GM19324 (cell line): ENCODE results near the gene DNAJA4.

Experiments
- ATAC-seq: cut with Tn5 transposase; IDR thresholded peaks from one replicate; pipeline ENCODE4 v1.9.1; 2021; ENCODE audit warnings: mild to moderate bottlenecking, moderate library complexity; ENCODE audit not compliant: unreplicated experiment, low FRiP score

The DNAJA4 gene

GRCh38 chr15:78264304-78265136 lies at the start of gene DNAJA4:
DNAJA4 (plus strand) TSS chr15:78264562; CDS start chr15:78264764, 202 bp downstream.
- ATAC-seq = no peak

GRCh38 chr15:78216276-78217104 lies 47.9 kb upstream of the DNAJA4 start:
- ATAC-seq = no peak

DNA sequence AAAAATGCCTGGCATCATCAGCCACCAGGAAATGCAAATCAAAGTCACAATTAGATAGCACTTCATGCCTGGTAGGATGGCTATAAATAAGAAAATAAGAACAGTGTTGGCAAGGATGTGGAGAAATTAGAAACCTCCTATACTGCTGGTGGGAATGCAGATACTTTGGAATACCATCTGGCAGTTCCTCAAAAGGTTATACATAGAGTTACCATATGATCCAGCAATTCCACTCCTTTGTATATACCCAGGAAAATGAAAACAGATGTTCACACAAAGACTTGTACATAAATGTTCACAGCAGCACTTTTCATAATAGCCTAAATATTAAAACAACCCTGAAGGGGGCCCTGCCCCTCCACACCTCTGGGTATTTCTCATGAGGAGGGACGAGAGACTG lies 43.6 kb upstream of the DNAJA4 start:
- ATAC-seq = no peak

- no peak for ATAC-seq
These were observed 41.5 kb upstream of the DNAJA4 start for GRCh38 chr15:78222745-78223395.

DNA sequence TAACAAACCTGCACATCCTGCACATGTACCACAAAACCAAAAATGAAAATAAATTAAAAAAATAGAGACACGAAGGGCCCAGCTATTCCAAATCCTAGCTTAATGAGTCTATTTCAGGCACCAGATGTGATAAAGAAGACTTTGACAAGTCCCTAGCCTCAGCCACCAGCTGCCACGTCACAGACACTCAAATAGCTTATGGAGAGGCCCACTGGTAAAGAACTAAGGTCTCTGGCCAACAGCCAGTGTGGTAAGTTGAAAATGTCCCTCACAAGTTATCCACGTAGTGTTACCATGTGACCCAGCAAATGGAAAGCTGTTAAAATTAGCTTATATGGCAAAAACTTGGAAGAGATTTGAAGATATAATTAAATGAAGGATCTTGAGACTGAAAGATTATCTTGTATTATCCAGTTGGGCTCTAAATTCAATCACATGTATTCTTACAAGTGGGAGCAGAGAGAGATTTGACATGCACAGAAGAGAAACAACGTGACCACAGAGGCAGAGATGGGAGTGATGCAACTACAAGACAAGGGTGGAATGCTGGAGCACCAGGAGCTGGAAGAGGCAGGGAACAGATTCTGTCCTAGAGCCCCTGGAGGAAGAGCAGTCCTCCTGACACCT lies 40.9 kb upstream of the DNAJA4 start:
- no peak for ATAC-seq

DNA sequence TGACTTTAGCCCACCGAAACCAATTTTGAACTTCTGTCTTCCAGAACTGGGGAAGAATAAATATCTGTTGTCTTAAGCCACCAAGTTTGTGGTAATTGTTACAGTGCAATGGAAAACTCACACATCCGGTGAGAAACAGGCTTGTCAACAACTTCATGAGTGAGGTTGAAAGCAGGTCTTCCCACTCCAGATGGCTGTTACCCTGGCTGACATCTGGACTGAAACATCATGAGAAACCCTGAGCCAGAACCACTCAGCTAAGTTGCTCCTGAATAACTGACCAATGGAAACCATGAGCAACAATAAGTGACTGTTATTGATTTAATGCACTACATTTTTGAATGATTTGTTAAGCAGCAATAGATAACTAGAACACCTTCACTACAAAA lies 40.3 kb upstream of the DNAJA4 start:
- no peak for ATAC-seq

DNA sequence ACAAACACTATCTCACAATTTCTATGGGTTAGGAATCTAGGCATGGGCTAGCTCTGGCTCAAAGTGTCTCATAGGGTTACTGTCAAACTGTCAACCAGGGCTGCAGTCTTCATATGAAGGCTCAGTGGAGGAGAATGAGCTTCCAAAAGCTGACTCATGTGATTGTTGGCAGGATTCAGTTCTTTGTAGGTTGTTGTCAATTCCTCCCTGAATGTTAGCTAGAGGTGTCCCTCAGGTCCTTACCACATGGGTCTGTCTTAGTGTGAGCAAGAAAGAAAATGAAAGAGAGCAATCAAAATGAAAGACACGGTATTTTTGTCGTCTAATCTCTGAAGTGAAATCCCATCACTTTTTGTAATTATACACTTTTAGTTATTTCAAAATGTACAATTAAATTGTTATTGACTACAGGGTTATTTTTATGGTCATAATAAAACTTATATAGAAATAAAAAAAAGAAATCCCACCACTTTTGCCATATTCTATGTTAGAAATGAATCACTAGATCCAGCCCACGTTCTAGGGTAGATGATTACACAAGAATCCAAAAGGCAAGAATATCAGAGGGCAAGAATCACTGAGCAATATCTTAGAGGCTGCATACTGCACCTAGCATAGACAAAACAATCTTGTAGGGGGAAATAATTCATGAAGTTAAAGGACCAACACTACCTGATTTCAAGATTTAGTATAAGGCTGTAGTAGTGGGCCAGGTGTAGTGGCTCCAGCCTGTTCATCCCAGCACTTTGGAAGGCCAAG lies 38.4 kb upstream of the DNAJA4 start:
- no peak for ATAC-seq

- no peak for ATAC-seq
These were observed 35.9 kb upstream of the DNAJA4 start for GRCh38 chr15:78228356-78228996.

DNA sequence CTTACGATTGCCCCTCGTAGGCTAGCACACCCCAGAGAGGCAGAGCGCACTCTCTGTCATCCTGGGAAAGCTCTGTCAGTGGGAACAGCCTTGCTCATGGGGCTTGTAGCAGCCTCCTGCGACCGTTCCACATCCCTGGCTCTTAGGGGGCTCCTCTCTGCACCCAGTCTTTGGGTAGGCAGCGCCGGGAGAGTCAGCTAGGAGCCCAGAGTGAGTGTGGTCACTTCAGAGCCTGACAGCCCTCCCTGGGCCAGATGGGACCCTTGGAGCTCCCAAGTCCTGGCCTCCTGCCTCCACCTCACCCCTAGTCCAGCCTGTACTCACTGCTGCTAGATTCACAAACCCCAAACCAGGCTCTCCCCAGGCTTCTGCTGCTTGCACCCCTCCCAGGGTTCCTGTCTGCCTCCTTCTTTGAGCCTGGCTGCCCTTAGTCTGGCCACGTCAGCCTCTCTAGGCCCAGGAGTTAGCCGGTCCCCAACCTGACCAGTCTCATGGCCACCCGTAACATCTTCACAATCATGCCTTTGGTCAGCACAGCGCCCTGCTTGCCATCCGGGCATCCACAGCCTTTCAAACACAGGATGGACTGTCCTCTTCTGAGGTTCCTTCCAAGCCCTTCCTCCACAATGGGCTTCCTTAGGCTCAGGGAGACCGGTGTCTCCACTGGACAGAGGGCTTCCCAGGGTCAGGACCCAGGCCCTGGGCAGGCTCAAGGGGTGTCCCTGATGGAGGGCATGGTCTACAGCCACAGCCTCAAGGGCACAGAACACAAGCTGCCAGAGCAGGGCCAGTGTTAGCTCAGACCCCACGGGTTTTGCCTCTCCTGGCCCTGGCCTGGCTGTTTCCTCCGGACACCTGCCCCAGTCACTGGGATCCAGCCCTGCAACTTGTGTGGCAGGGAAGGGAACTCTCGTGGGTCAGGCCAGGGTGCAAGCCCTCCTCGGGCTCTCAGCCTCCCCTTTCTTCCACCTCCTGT lies 34.6 kb upstream of the DNAJA4 start:
- ATAC-seq = no peak

- no peak for ATAC-seq
These were observed 31.4 kb upstream of the DNAJA4 start for GRCh38 chr15:78232951-78233350.

DNA sequence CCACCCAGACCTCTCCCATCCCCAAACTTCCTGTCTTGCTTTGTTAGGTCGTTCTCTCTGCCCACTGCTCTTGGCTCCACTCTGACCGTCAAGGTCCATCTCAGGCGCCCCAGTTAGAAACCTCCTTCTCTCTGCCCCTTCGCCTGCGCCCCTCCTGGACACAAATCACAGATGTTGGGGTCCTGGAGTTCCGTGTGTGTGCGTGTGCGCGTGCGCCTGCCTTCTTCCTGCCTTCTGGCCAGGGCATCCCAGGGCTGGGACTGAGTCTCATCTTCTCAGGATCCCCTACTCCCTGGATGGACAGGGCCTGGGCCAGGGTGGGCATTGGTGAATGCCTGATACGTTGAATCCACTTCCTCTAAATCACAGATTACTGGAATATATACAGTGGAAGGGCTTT lies 30.9 kb upstream of the DNAJA4 start:
- ATAC-seq = no peak

- ATAC-seq = no peak
These were observed 29.8 kb upstream of the DNAJA4 start, which contains the start of gene ACSBG1 for GRCh38 chr15:78234515-78235040. ACSBG1 (minus strand) TSS chr15:78234565; CDS start chr15:78234501, 64 bp downstream.

DNA sequence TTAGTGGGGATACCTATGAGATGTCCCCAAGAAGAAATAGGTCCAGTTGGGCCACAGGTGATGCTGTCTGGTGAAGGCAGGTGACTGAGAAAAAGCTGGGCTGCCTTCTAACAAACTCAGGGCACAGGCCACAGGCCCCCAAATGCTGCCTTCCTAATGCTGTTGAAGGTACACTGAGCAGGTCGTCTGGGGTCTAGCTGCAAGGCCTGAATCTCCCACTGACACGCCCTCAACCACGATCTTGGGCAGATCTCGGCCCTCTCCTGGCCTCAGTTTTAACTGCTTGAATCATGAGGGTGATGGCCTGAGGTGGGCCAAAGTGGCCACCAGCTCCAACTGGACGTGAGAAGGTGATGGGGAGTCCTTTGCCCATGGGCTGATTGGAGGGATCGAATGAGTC lies 27.9 kb upstream of the DNAJA4 start:
- ATAC-seq = no peak

DNA sequence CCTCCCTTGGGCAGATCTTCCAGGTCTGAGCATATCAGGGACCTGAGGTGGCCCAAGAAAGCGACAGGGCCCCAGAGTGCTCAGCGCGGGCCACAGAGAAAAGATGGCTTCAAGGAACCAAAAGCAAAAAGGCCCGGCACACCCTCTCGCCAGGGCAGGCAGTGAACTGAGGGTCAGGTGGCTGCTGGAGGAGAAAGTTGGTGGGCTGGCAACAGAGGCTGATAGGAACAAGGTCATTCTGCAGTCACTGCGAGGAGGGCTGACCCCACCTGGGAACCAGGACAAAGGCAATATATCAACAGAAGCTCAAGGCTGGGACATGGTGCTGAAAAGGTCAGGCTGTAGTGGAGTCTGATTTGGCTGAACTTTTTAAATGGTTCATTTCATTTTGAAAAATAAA lies 27.2 kb upstream of the DNAJA4 start:
- ATAC-seq = no peak

- ATAC-seq = no peak
These were observed 24.6 kb upstream of the DNAJA4 start for GRCh38 chr15:78239811-78240210.

- ATAC-seq = no peak
These were observed 23.3 kb upstream of the DNAJA4 start for GRCh38 chr15:78241017-78241416.

DNA sequence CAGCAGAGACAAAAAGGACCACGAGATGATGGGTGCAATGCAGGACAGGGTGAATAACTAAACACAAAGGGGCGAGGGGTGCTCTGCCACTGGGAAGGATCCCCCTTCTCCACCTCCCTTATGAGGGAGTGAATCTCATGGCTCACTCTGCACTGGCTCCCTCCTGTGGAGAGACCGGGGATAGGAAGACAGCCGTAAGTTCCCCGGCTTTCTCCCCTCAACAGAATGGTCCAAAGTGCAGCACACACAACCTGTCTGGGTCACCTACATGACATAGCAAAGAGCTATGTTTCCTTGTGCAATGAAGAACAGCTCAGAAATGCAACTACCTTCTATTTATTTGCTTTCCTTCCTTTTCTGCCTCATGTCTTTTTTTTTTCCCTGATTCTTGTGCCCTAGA lies 22.2 kb upstream of the DNAJA4 start:
- no peak for ATAC-seq

DNA sequence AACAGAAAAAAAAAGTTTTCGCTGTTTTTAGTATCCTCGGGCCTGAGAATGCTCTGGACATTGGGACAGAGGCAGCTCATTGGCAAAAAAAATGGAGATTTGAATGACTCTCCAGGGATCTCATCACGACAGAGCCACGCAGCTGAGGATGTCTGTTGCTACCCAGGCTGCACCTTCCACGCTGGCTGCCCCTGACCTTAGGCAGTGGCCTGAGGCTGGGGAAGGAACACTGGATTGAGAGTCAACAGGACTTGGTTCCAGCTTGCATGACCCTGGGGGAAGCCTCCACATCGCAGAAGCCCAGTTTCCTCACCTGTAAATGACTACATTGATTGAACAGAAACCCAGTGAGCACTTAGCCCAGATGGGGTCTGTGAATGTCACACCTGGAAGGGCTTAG lies 21.3 kb upstream of the DNAJA4 start:
- no peak for ATAC-seq
